Mammary epithelial cell (primary cell): Measurements from ENCODE around the gene ST3GAL3.

Experiments
- EZH2 ChIP-seq: IDR thresholded peaks from 2 replicates; pipeline ENCODE4 v1.6.1; 2012; ENCODE audit warnings: low read length, inconsistent platforms, borderline replicate concordance
- TF ChIP-seq, protein P1 (sequence below), 2 donors: IDR thresholded peaks in 1 of 2; conservative IDR thresholded peaks in 1 of 2; 2 replicates each; pipeline ENCODE4 v1.5.1; 2011 to 2012; ENCODE audit warnings: inconsistent platforms in 2 of 2, low read length in 2 of 2, mild to moderate bottlenecking in 2 of 2, control low read depth in 1 of 2, low read depth in 1 of 2; ENCODE audit not compliant: insufficient read depth in 1 of 2; ENCODE audit errors: extremely low read depth in 1 of 2

DNA sequence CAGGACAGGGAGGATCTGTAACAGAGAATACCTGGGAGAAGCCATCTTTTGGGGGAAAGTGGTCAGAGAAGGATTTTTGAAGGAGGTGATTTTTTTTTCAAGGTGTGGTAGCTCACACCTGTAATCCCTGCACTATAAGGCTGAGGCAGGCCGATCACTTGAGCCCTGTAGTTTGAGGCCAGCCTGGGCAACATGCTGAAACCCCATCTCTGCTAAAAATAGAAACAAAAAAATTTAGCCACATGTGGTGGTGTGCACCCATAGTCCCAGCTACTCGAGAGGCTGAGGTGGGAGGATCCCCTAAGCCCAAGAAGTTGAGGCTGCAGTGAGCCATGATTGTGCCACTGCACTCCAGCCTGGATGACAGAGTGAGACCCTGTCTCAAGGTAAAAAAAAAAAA is 158.9 kb downstream of the ST3GAL3 start:
- TF ChIP-seq, protein P1, sequence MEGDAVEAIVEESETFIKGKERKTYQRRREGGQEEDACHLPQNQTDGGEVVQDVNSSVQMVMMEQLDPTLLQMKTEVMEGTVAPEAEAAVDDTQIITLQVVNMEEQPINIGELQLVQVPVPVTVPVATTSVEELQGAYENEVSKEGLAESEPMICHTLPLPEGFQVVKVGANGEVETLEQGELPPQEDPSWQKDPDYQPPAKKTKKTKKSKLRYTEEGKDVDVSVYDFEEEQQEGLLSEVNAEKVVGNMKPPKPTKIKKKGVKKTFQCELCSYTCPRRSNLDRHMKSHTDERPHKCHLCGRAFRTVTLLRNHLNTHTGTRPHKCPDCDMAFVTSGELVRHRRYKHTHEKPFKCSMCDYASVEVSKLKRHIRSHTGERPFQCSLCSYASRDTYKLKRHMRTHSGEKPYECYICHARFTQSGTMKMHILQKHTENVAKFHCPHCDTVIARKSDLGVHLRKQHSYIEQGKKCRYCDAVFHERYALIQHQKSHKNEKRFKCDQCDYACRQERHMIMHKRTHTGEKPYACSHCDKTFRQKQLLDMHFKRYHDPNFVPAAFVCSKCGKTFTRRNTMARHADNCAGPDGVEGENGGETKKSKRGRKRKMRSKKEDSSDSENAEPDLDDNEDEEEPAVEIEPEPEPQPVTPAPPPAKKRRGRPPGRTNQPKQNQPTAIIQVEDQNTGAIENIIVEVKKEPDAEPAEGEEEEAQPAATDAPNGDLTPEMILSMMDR (conservative IDR thresholded peaks at IDR 0.05 in 1 of 2, IDR thresholded peaks at IDR 0.05 in 1 of 2; ENCODE audit: extremely low read depth in 1 of 2, insufficient read depth in 1 of 2, low read depth in 1 of 2, low read length in 2 of 2), result no peak
- TF ChIP-seq EZH2, result no peak
